ENCODE results near the gene ACOXL. TPM values are rescaled to one million over a fixed set of nuclear protein-coding genes. Genes with fewer than 3 reads are reported as not detected.

ACOXL gene
- total RNA-seq, 6 experiments from 2014 or later, result not detected

DNA sequence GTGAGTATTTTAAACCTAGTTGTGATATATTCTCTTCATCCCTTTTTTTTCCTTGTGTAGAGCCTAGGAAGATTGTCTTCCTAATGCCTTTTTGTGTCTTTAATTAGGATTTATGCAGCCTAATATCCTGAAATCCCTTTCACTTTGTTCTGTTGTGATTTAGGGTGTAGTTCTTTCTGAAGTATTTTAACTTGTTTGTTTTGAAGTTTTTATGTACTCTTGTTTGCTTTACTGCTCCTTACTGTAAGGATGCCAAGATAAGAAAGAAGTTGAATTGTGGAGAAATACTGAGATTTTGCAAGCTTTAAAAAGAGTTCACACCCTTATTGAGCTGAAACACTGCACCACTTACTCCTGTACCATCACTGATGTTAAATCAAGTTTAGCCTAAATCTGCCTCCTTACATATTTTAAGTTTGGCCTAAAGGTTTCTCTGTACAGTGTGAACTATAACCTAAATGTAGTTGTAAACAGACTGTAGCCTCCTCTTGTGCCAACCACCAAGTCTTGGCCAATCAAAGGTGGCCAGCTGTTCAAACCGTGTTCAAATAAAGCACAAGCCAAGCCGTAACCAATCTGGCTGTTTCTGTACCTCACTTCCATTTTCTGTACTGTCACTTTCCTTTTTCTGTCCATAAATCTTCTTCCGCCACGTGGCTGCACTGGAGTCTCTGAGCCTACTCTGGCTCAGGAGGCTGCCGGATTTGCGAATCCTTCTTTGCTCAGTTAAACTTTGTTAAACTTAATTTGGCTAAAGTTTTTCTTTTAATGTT, 17.7 kb upstream of the ACOXL start:
- Histone ChIP-seq H3K36me3 (no peaks in the 10 kb centered on the region), H3K4me3 (no peak overlapping the region), H3K27ac (no peak overlapping the region), H3K27me3 (no peaks in the 10 kb centered on the region), H3K9me3 (no peaks in the 10 kb centered on the region), H3K4me1 (peaks cover 0 to 13% (median 3%) of the 10 kb centered on the region in 4 donors)
- intact Hi-C loops (cut with DNase I), result no loop called here
- TF ChIP-seq CTCF (IDR thresholded peaks at IDR 0.05), result no peak
- DNase-seq (no peak), ATAC-seq (peak; percentile 27 to 43 (median 39))
- 51% methylated on average over 6 of the region's 6 CpGs for WGBS (ENCODE audit: insufficient coverage, low coverage, low lambda C conversion rate, missing lambda C conversion rate)

DNA sequence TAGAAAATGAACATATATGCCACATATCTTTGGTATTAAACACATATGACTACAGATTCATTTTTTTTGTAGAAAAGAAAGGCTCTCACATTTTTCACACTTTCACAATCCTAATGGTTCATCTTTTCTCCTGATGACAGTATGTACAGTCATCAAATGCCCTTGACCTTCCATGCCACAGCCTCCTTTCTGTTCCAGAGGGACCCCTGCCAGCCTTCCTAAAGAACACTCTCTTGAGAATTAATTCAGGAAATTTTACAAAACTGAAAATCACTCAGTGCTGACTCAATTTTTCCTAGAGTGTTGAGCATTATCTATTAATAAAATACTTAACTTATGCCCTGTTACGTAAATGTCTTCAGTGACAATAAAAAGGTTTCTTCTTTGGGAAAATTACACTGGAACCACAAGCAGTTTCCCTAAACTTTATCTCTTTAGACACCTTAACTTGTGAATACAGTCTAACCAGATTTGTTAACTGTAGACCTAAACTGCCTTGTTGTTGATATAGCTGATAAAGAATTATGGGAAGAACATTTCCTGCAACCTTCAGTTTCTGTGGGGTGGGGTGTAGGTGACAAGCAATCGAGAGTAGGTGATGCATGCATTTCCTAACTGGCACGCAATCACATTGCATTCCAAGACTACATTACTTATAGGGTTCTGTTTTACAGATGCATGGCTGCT, 15.3 kb upstream of the ACOXL start:
- Histone ChIP-seq H3K4me3 (no peak overlapping the region), H3K27me3 (no peaks in the 10 kb centered on the region), H3K4me1 (peaks cover 0 to 28% (median 6%) of the 10 kb centered on the region in 4 donors), H3K27ac (no peak overlapping the region), H3K9me3 (no peaks in the 10 kb centered on the region), H3K36me3 (no peaks in the 10 kb centered on the region)
- intact Hi-C loops (cut with DNase I), result no loop called here
- 75% methylated on average over 3 of the region's 3 CpGs for whole genome bisulfite sequencing (ENCODE audit: insufficient coverage, low coverage, low lambda C conversion rate, missing lambda C conversion rate)
- no peak for TF ChIP-seq POLR2A (IDR thresholded peaks at IDR 0.05)
- no peak for TF ChIP-seq CTCF (IDR thresholded peaks at IDR 0.05)
- ATAC-seq (no peak), DNase-seq (no peak)

DNA sequence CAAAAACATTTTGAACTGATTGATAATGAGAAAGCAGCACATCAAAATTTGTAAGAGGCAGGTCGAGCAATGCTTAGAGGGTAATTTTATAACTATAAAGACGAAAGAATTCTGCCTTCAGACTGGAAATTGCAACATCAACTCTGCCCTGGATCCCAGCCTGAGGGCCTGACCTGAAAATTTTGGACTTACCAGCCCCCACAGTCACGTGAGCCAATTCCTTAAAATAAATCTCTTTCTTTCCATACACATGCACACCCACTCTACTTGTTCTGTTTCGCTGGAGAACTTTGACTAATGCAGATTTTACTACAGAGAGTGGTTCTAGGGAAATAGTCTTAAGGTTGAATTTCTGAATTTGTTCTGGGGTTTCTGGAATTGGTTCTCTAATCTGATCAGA, 14.6 kb upstream of the ACOXL start:
- H3K9me3 ChIP-seq, result no peaks in the 10 kb centered on the region
- H3K27me3 ChIP-seq, result no peaks in the 10 kb centered on the region
- no peak overlapping the region for H3K27ac ChIP-seq
- no peak overlapping the region for H3K4me3 ChIP-seq
- H3K4me1 ChIP-seq, result peaks cover 0 to 28% (median 6%) of the 10 kb centered on the region in 4 donors
- DNase-seq (peak in 1 of 3 donors; percentile 63), ATAC-seq (peak in 1 of 4 donors; percentile 23)
- 29% methylated on average over 4 of the region's 4 CpGs for WGBS (ENCODE audit: insufficient coverage, low coverage, low lambda C conversion rate, missing lambda C conversion rate)
- TF ChIP-seq CTCF (IDR thresholded peaks at IDR 0.05) (no peak), POLR2A (IDR thresholded peaks at IDR 0.05) (no peak)
- intact Hi-C loops (cut with DNase I), result no loop called here
- no peaks in the 10 kb centered on the region for H3K36me3 ChIP-seq

- H3K4me3 ChIP-seq, result no peak overlapping the region
- 79% methylated on average over 2 of the region's 2 CpGs for WGBS (ENCODE audit: insufficient coverage, low coverage, low lambda C conversion rate, missing lambda C conversion rate)
Measured at GRCh38 chr2:110718382-110718781, 14.0 kb upstream of the ACOXL start.

More at GRCh38 chr2:110718382-110718781, 14.0 kb upstream of the ACOXL start:
- intact Hi-C loops (cut with DNase I), result no loop called here
- Histone ChIP-seq H3K27me3 (no peaks in the 10 kb centered on the region), H3K27ac (no peak overlapping the region), H3K4me1 (peaks cover 0 to 28% (median 6%) of the 10 kb centered on the region in 4 donors), H3K9me3 (no peaks in the 10 kb centered on the region), H3K36me3 (no peaks in the 10 kb centered on the region)
- no peak for TF ChIP-seq POLR2A (IDR thresholded peaks at IDR 0.05)
- TF ChIP-seq CTCF (IDR thresholded peaks at IDR 0.05), result no peak
- no peak for ATAC-seq
- DNase-seq, result no peak

Measured in right lobe of liver (tissue), 6 donors.